CD4-positive, alpha-beta T cell (primary cell): Measurements from ENCODE around the gene DCTN4. TPM values are rescaled to one million over a fixed set of nuclear protein-coding genes. Genes with fewer than 3 reads are reported as not detected.

ENCODE experiments used
- ATAC-seq: fragments of 200-7000 bp; cut with Tn5 transposase; one replicate; pipeline ENCODE4 v1.10.0; 2022; ENCODE audit warnings: mild to moderate bottlenecking; ENCODE audit not compliant: poor library complexity
- CTCF ChIA-PET: fragments of 350-600 bp; sonication (Branson Sonifier 250); formaldehyde crosslinking; loops from one replicate; lab custom pipeline; 2021; ENCODE audit warnings: antibody characterized with exemption, inconsistent platforms; lab: Charles Lee
- POLR2A ChIA-PET: fragments of 350-600 bp; sonication (Branson Sonifier 250); formaldehyde crosslinking; loops from one replicate; lab custom pipeline; 2021; ENCODE audit warnings: antibody characterized with exemption, inconsistent platforms; lab: Charles Lee
- DNase-seq, 14 experiments: peaks; one replicate each; pipeline ENCODE4 v3.0.0-alpha.2; 2013 to 2020; ENCODE audit warnings: mixed read lengths in 2 of 14
- H3K27ac ChIP-seq, 2 donors: one replicate each; pipeline versions ENCODE4 v1.5.1 to v1.7.0; 2013; ENCODE audit warnings: low read length in 2 of 2, low read depth in 1 of 2, mild to moderate bottlenecking in 1 of 2
- H3K27me3 ChIP-seq, 2 experiments: 1 replicate in 1 of 2; 2 replicates in 1 of 2; pipeline versions ENCODE4 v1.6.1 to v1.7.0; 2013; ENCODE audit warnings: low read length in 2 of 2, control low read depth in 1 of 2, mild to moderate bottlenecking in 1 of 2, moderate library complexity in 1 of 2; ENCODE audit not compliant: insufficient read depth in 2 of 2, control insufficient read depth in 1 of 2
- H3K36me3 ChIP-seq: one replicate; pipeline ENCODE4 v1.6.1; 2013; ENCODE audit warnings: low read length, control low read depth; ENCODE audit not compliant: insufficient read depth
- H3K4me1 ChIP-seq: one replicate; pipeline ENCODE4 v1.6.1; 2013; ENCODE audit warnings: low read length, control low read depth; ENCODE audit not compliant: insufficient read depth
- H3K4me3 ChIP-seq: one replicate; pipeline ENCODE4 v1.5.1; 2013; ENCODE audit warnings: mild to moderate bottlenecking, low read length, moderate library complexity
- H3K9me3 ChIP-seq, 2 experiments: 1 replicate in 1 of 2; 2 replicates in 1 of 2; pipeline versions ENCODE4 v1.6.1 to v1.7.0; 2013; ENCODE audit warnings: low read length in 2 of 2, mild to moderate bottlenecking in 2 of 2, control low read depth in 1 of 2, moderate library complexity in 1 of 2; ENCODE audit not compliant: control insufficient read depth in 1 of 2, insufficient read depth in 1 of 2
- H3K27ac Mint-ChIP-seq: one replicate; pipeline ENCODE4 v1.8.0; 2020; ENCODE audit warnings: mixed read lengths
- H3K27me3 Mint-ChIP-seq: one replicate; pipeline ENCODE4 v1.8.0; 2021; ENCODE audit warnings: mixed read lengths
- H3K36me3 Mint-ChIP-seq: one replicate; pipeline ENCODE4 v1.8.0; 2021; ENCODE audit warnings: low read depth, mixed read lengths
- H3K4me1 Mint-ChIP-seq: one replicate; pipeline ENCODE4 v1.8.0; 2021; ENCODE audit warnings: low read depth, mixed read lengths
- H3K4me3 Mint-ChIP-seq: one replicate; pipeline ENCODE4 v1.8.0; 2020; ENCODE audit warnings: mild to moderate bottlenecking, mixed read lengths
- H3K9me3 Mint-ChIP-seq: one replicate; pipeline ENCODE4 v1.8.0; 2020; ENCODE audit warnings: mixed read lengths
- CTCF ChIP-seq: fragments of 200-600 bp; IDR thresholded peaks from one replicate; pipeline ENCODE4 v1.8.0; 2022; ENCODE audit warnings: antibody characterized with exemption, mild to moderate bottlenecking
- intact Hi-C, 2 experiments: fragments of 100-400 bp; cut with DNase I in 1 of 2; cut with micrococcal nuclease in 1 of 2; formaldehyde crosslinking; loops; one replicate each; pipeline versions ENCODE4 v1.15.1 to v1.9.0; 2023 to 2025; cut with DNase I, micrococcal nuclease
- total RNA-seq, 174 experiments: library from RNA in 2 of 174; stranded (reverse) in 2 of 174; gene quantifications; one replicate each; pipeline ENCODE4 v1.2.3 and lab custom pipeline; 2021 to 2026

Gene DCTN4
- total RNA-seq, 2 experiments from 2014 or later = 81.2 to 84.4 TPM

- Histone ChIP-seq H3K4me3 (no peak overlapping the region), H3K4me1 (peaks cover 10% of the 10 kb centered on the region), H3K27me3 (no peaks in the 10 kb centered on the region), H3K36me3 (peaks cover 77% of the 10 kb centered on the region), H3K27ac (no peak overlapping the region), H3K9me3 (peaks cover 0 to 4% of the 10 kb centered on the region in 2 experiments)
- Mint-ChIP-seq H3K36me3 (peaks cover 98% of the 10 kb centered on the region), H3K27ac (peak overlapping the region; percentile 19), H3K9me3 (peaks cover 5% of the 10 kb centered on the region), H3K4me3 (no peak overlapping the region), H3K27me3 (no peaks in the 10 kb centered on the region), H3K4me1 (peaks cover 45% of the 10 kb centered on the region)
- POLR2A ChIA-PET = interaction anchor here (1.3 kb wide), 1 partner anchor 24 kb away, joined by 3 read pairs; the partner anchor contains the start of gene DCTN4
- intact Hi-C loops = no loop called here
- ATAC-seq (no peak), DNase-seq (peak in 2 of 14 experiments; percentile 45 to 55)
- TF ChIP-seq CTCF = no peak
- CTCF ChIA-PET = interaction anchor here (1.3 kb wide), 1 partner anchor 44 kb away, joined by 3 read pairs; the partner anchor contains the start of gene SMIM3
These were observed 24.0 kb downstream of the DCTN4 start for GRCh38 chr5:150734579-150735384.

DNA sequence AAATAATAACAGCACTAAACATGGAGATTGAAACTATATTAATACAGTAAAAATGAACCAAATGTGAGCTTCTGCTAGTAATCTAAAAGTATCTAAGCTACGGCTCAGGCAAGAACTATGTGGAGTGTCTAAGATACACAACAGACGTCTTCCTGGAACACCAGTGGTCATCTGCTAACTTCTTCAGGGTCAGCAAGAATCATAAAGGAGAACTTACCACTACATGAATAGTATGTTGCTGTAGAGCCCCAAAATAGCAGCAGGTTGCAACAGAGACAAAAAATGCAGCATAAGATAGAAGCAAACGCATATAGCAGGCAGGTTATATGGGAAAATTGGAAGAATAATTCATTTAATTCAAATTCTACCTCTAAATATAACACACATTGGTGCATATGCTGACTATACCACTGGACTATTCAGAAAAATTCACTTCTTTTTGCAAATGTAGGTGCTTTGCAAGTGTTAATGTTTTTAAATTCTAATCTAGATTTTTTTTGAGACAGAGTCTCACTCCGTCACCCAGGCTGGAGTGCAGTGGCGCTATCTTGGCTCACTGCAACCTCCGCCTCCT lies 27.1 kb downstream of the DCTN4 start:
- peaks cover 86% of the 10 kb centered on the region for H3K36me3 ChIP-seq
- no peak overlapping the region for H3K4me3 ChIP-seq
- H3K27me3 Mint-ChIP-seq = no peaks in the 10 kb centered on the region
- H3K36me3 Mint-ChIP-seq = peaks cover 88% of the 10 kb centered on the region
- H3K27me3 ChIP-seq = no peaks in the 10 kb centered on the region
- ATAC-seq = no peak
- H3K27ac Mint-ChIP-seq = no peak overlapping the region
- intact Hi-C loops = no loop called here
- H3K4me1 ChIP-seq = peaks cover 10% of the 10 kb centered on the region
- no peak for TF ChIP-seq CTCF
- H3K4me1 Mint-ChIP-seq = peaks cover 16% of the 10 kb centered on the region
- peaks cover 2% of the 10 kb centered on the region for H3K9me3 Mint-ChIP-seq
- H3K27ac ChIP-seq = no peak overlapping the region
- ChIA-PET POLR2A (no interaction called here), CTCF (no interaction called here)
- DNase-seq = no peak
- H3K9me3 ChIP-seq = peaks cover 0 to 4% of the 10 kb centered on the region in 2 experiments
- H3K4me3 Mint-ChIP-seq = no peak overlapping the region

- H3K4me1 Mint-ChIP-seq = peaks cover 8% of the 10 kb centered on the region
- H3K27me3 Mint-ChIP-seq = no peaks in the 10 kb centered on the region
- peaks cover 87% of the 10 kb centered on the region for H3K36me3 ChIP-seq
- peaks cover 4% of the 10 kb centered on the region for H3K4me1 ChIP-seq
- intact Hi-C loops = no loop called here
- H3K36me3 Mint-ChIP-seq = peaks cover 84% of the 10 kb centered on the region
- no peaks in the 10 kb centered on the region for H3K9me3 Mint-ChIP-seq
- no peak overlapping the region for H3K4me3 Mint-ChIP-seq
- H3K27ac ChIP-seq = no peak overlapping the region
- TF ChIP-seq CTCF = no peak
- H3K9me3 ChIP-seq = no peaks in the 10 kb centered on the region
- ChIA-PET CTCF (interaction anchor here (1.7 kb wide), 1 partner anchor 117 kb away, joined by 5 read pairs; no protein-coding TSS in a partner anchor), POLR2A (no interaction called here)
- H3K27me3 ChIP-seq = no peaks in the 10 kb centered on the region
- ATAC-seq (no peak), DNase-seq (no peak)
- H3K27ac Mint-ChIP-seq = no peak overlapping the region
- no peak overlapping the region for H3K4me3 ChIP-seq
These were observed 29.0 kb downstream of the DCTN4 start for GRCh38 chr5:150729859-150730258.
